Heart right ventricle (tissue), 16 donors: Measurements from ENCODE around the gene ZNF80. TPM values are rescaled to one million over a fixed set of nuclear protein-coding genes. Genes with fewer than 3 reads are reported as not detected.
A peak's percentile ranks its signal among the peaks of the same experiment; 100 is the strongest.

Experiments
- ATAC-seq, 8 donors: fragments of 200-7000 bp; cut with Tn5 transposase; one replicate each; pipeline ENCODE4 v1.9.1; 2020; ENCODE audit warnings: mild to moderate bottlenecking in 8 of 8, moderate library complexity in 8 of 8, moderate number of reproducible peaks in 1 of 8
- DNase-seq, 2 donors: peaks; one replicate each; pipeline ENCODE4 v3.0.0-alpha.2; 2020
- H3K27ac ChIP-seq, 10 donors: fragments of 200-600 bp; sonication (generic) in 2 of 10; one replicate each; pipeline versions ENCODE4 v1.5.0 to v1.8.0; 2020 to 2022; ENCODE audit warnings: mild to moderate bottlenecking in 3 of 10
- H3K27me3 ChIP-seq, 7 donors: fragments of 200-600 bp; one replicate each; pipeline ENCODE4 v1.8.0; 2021 to 2022; ENCODE audit warnings: mild to moderate bottlenecking in 2 of 7
- H3K36me3 ChIP-seq, 9 donors: fragments of 200-600 bp; sonication (generic) in 1 of 9; one replicate each; pipeline versions ENCODE4 v1.5.0 to v1.8.0; 2020 to 2022; ENCODE audit warnings: mild to moderate bottlenecking in 2 of 9
- H3K4me1 ChIP-seq, 9 donors: fragments of 200-600 bp; sonication (generic) in 1 of 9; one replicate each; pipeline versions ENCODE4 v1.5.0 to v1.8.0; 2020 to 2022; ENCODE audit warnings: mild to moderate bottlenecking in 4 of 9
- H3K4me3 ChIP-seq, 10 donors: fragments of 200-600 bp; sonication (generic) in 2 of 10; one replicate each; pipeline versions ENCODE4 v1.5.0 to v1.8.0; 2020 to 2022; ENCODE audit warnings: mild to moderate bottlenecking in 7 of 10, moderate library complexity in 2 of 10
- H3K9me3 ChIP-seq, 11 donors: fragments of 200-600 bp in 10 of 11; sonication (generic) in 2 of 11; one replicate each; pipeline versions ENCODE4 v1.5.0 to v1.8.0; 2013 to 2022; ENCODE audit warnings: mild to moderate bottlenecking in 2 of 11, control low read depth in 1 of 11, moderate library complexity in 1 of 11
- CTCF ChIP-seq, 9 donors: fragments of 200-600 bp; sonication (generic) in 2 of 9; IDR thresholded peaks; one replicate each; pipeline versions ENCODE4 v1.5.0 to v1.8.0; 2021 to 2022; ENCODE audit warnings: antibody characterized with exemption in 9 of 9, mild to moderate bottlenecking in 5 of 9, moderate library complexity in 1 of 9
- WGBS, 2 donors: extraction: QIAGEN DNeasy Blood & Tissue Kit; methylation state at CpG; one replicate each; pipeline ENCODE4 v1.1.7; 2013; ENCODE audit warnings: inconsistent platforms in 1 of 2; 5-methylcytosine and 5-hydroxymethylcytosine counted together
- intact Hi-C, 10 donors: fragments of 100-400 bp; cut with DNase I; formaldehyde crosslinking; loops; one replicate each; pipeline versions ENCODE4 v1.11.1 to v1.14.2; 2022
- polyA plus RNA-seq, 2 donors: library from polyadenylated mRNA; stranded (reverse); fragments of 200-250 nt; gene quantifications; one replicate each; pipeline ENCODE4 v1.2.3, GENCODE V29; 2013
- total RNA-seq, 10 donors: library from RNA; stranded (reverse); fragmentation: NEBNext Ultra II Directional in 3 of 10; extraction: Animal tissue kit (Norgen Biotek cat#: 25700) in 3 of 10; gene quantifications; one replicate each; pipeline versions ENCODE4 v1.2.1 to v1.2.4, GENCODE V29; 2021 to 2023
- donor health status: Arrhythmogenic right ventricular cardiomyopathy.
- donor health status: ischemic (EF 13 %, LVEDD 7.1; RV severe dilation, severe dysfunction).
- donor health status: healthy with polysubstance abuse.
- donor health status: DM: no; HTN: yes; CAD: no.
- donor health status: DM: no; HTN: no; CAD: no.
- donor health status: ischemic (EF 25% LVEDD 6.9; RV normal size, moderate dysfunction).
- donor health status: ischemic (EF 25% LVEDD 5.7; RV mildly dilated, moderate dysfunction).
- donor health status: healthy.
- donor health status: DM: yes; HTN: yes; CAD: no.
- donor health status: Ischemic cardiomyopathy.
- donor health status: ischemic (EF 35%, LVEDD 5.7; RV mildly dilated, moderate dysfunction).
- donor health status: nonischemic (EF 11% LVEDD 7.7; RV severe dilation, severe dysfunction).
- donor health status: DM: yes; HTN: yes; CAD: no.
- donor health status: PGD.
- donor health status: ischemic (EF 29% LVEDD 5.4; RV normal size, mild dysfunction).
- donor health status: nonischemic (EF 23%, LVEDD 6.1; RV moderate dilation, normal function).

The ZNF80 gene
- total and polyA plus RNA-seq, 12 donors: 0.09 to 0.10 TPM; not detected in 10

GRCh38 chr3:114213292-114213626, 24.1 kb downstream of the ZNF80 start:
- Histone ChIP-seq H3K4me3 (peak overlapping the region in 3 of 10 donors; percentile 21 to 45 (median 37)), H3K36me3 (no peaks in the 10 kb centered on the region), H3K27me3 (peaks cover 0 to 35% (median 0%) of the 10 kb centered on the region in 7 donors), H3K9me3 (peaks cover 0 to 2% (median 0%) of the 10 kb centered on the region in 11 donors), H3K4me1 (peaks cover 0 to 35% (median 6%) of the 10 kb centered on the region in 9 donors), H3K27ac (peak overlapping the region in 1 of 10 donors; percentile 86)
- DNase-seq (no peak), ATAC-seq (peak in 2 of 8 donors; percentile 6 to 17)
- no peak for TF ChIP-seq CTCF (IDR thresholded peaks at IDR 0.05)
- intact Hi-C loops: no loop called here
- 22 to 27% methylated on average over 4 of the region's 4 CpGs for WGBS, 2 donors

- TF ChIP-seq CTCF (IDR thresholded peaks at IDR 0.05): no peak
- peaks cover 0 to 35% (median 0%) of the 10 kb centered on the region in 7 donors for H3K27me3 ChIP-seq
- ATAC-seq (no peak), DNase-seq (no peak)
- WGBS, 2 donors: 75 to 77% methylated on average over 4 of the region's 4 CpGs
- peak overlapping the region in 1 of 10 donors; percentile 86 for H3K27ac ChIP-seq
- intact Hi-C loops: no loop called here
- H3K4me3 ChIP-seq: no peak overlapping the region
- H3K9me3 ChIP-seq: peaks cover 0 to 2% (median 0%) of the 10 kb centered on the region in 11 donors
- H3K36me3 ChIP-seq: no peaks in the 10 kb centered on the region
- H3K4me1 ChIP-seq: peaks cover 0 to 35% (median 6%) of the 10 kb centered on the region in 9 donors
These were observed 24.7 kb downstream of the ZNF80 start for GRCh38 chr3:114212646-114213045.

- Histone ChIP-seq H3K27ac (no peak overlapping the region), H3K36me3 (no peaks in the 10 kb centered on the region), H3K4me3 (no peak overlapping the region), H3K4me1 (peaks cover 0 to under 1% (median 0%) of the 10 kb centered on the region in 9 donors), H3K9me3 (peaks cover 0 to 2% (median 0%) of the 10 kb centered on the region in 11 donors), H3K27me3 (peaks cover 0 to 20% (median 0%) of the 10 kb centered on the region in 7 donors)
- DNase-seq (no peak), ATAC-seq (no peak)
- TF ChIP-seq CTCF (IDR thresholded peaks at IDR 0.05): no peak
- intact Hi-C loops: no loop called here
- 64 to 71% methylated on average over 4 of the region's 4 CpGs for WGBS, 2 donors
These were observed 29.6 kb downstream of the ZNF80 start for GRCh38 chr3:114207768-114208167.

GRCh38 chr3:114206342-114206741, 31.0 kb downstream of the ZNF80 start:
- H3K9me3 ChIP-seq: peaks cover 0 to 2% (median 0%) of the 10 kb centered on the region in 11 donors
- no peak overlapping the region for H3K27ac ChIP-seq
- intact Hi-C loops: no loop called here
- H3K4me1 ChIP-seq: no peaks in the 10 kb centered on the region
- no peak for DNase-seq
- no peak for ATAC-seq
- 70 to 72% methylated on average over 3 of the region's 3 CpGs for WGBS, 2 donors
- no peak for TF ChIP-seq CTCF (IDR thresholded peaks at IDR 0.05)
- no peak overlapping the region for H3K4me3 ChIP-seq
- peaks cover 0 to 5% (median 0%) of the 10 kb centered on the region in 7 donors for H3K27me3 ChIP-seq
- no peaks in the 10 kb centered on the region for H3K36me3 ChIP-seq
